Activated T-cell treated with anti-CD3 and anti-CD28 coated beads for 48 hours (primary cell): ENCODE data around the gene NAA60.

ENCODE experiments used
- DNase-seq: peaks from one replicate; pipeline ENCODE4 v3.0.0-alpha.2; 2020; ENCODE audit warnings: low read depth

Gene NAA60

GRCh38 chr16:3511286-3512180, 68.1 kb downstream of the NAA60 start:
- no peak for DNase-seq

GRCh38 chr16:3513892-3514583, 70.6 kb downstream of the NAA60 start:
- DNase-seq: no peak

- DNase-seq: no peak
Observed at GRCh38 chr16:3514621-3515020, 71.1 kb downstream of the NAA60 start.

DNA sequence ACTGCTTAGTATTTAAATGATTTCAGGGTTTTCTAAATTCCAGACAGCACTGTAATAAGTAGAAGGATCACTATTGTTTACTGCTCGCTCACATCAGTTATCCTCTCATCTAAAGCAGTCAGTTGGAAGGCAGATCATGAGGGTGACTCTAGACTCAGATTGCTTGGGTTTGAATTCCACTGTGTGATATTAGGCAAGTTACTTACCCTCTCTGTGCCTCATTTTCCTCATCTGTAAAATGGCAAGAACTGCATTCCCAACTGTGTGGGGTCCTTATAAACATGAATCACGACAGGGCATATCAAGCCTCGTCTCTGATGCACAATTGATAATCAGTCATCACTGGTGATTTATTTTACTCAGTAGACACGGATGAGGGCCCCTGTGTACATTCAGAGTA, 72.4 kb downstream of the NAA60 start:
- DNase-seq: no peak

GRCh38 chr16:3518292-3518985, 75.0 kb downstream of the NAA60 start:
- DNase-seq: no peak

DNA sequence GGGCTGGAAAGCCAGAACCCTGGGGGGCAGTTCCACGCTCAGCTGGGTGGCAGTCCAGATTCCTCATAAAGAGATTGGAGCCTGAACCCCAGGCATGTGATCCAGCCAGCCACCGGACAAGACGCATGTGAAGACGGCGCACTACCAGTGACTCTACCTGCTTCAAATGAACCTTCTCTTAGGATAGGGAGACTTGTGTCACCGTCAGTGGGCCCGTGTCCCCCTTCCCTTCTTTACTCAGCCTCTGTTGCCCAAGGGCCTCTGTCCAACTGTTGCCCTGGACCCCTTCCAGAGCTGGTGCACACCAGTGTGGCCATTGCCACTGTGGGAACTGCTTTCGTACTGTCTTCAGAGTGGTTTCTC, 75.5 kb downstream of the NAA60 start:
- no peak for DNase-seq

DNA sequence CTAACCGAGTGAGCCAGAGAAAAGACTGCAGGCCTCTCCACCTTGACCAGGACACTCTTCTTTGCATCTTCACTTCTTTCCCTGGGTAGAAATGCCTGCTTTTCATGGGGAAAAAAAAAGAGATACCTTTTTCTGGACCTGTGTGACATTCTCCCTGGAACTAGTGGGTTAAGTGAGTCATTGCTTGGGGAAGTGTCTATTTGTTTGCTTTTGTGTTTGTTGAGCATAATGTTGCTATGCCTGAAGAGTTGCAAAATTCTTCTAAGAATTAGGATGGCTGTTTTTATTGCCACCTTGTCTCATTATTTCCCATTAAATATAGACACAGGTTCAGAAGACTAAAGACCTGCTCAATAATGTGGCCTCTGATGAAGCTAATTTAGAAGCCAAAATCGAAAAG, 76.1 kb downstream of the NAA60 start:
- DNase-seq: no peak

DNA sequence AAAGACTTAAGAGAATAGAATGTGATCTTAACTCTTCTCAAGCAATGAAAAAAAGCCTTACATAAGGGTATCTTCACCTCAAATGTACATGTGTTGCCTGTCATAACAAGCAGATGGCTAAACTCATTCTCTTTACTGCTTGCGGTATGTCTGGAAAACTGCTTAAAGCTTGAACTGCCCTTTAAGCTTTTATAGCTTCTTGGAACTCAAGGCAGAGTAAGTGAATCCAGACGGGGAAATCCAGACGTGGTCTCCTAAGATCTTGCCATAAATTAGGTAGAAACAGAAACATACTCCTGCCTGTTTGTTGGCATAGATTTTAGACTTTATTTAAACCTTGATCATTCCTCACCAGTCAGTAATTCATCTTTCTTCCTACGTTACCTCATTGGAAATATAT, 76.9 kb downstream of the NAA60 start:
- DNase-seq: no peak

- DNase-seq: no peak
Observed at GRCh38 chr16:3520841-3521240, 77.4 kb downstream of the NAA60 start.

DNA sequence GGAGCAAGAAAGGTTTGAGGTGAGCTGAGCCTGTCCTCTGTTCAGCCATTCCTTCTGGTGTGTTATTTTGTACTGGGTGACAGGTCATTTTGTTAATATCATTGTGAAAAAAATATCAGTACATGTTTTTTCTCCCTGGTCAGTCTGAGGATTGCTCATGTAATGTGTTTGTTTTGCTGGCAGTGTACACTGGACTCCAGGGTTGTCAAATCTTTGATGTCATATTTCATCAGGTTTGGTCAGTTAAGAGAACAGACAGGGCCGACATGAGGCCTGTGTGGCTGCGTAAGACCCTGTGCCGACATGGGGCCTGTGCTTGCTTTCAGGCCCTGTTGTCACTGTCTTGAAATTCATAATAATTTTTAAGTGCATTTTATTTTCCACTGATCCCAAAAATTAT, 79.8 kb downstream of the NAA60 start:
- DNase-seq: no peak

GRCh38 chr16:3525951-3526350, 82.5 kb downstream of the NAA60 start:
- no peak for DNase-seq

GRCh38 chr16:3527216-3527829, 83.8 kb downstream of the NAA60 start:
- peak; percentile 48 for DNase-seq

- DNase-seq: no peak
Observed at GRCh38 chr16:3528406-3528805, 84.9 kb downstream of the NAA60 start.

GRCh38 chr16:3529175-3529574, 85.7 kb downstream of the NAA60 start:
- no peak for DNase-seq

GRCh38 chr16:3530371-3530914, 87.0 kb downstream of the NAA60 start:
- DNase-seq: no peak

DNA sequence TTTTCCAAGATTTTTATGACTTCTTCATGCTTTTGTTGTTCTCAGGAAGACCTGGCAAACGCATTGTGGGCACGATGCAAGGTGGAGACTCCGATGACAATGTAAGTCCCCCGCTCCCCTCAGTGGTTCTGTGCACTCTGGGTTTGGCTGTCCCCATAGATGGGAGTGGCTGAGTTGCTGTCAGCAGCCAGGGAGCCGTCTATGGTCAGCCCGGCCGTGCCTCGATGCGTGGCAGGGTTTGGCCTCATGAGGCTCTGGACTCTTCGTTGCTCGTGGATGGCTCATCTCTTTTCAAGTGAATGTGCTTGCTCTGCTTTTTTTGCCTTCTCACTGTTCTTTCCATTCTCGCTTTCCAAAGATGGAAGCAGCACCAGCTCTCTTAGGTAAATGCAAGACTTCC, 89.3 kb downstream of the NAA60 start:
- DNase-seq: no peak

DNA sequence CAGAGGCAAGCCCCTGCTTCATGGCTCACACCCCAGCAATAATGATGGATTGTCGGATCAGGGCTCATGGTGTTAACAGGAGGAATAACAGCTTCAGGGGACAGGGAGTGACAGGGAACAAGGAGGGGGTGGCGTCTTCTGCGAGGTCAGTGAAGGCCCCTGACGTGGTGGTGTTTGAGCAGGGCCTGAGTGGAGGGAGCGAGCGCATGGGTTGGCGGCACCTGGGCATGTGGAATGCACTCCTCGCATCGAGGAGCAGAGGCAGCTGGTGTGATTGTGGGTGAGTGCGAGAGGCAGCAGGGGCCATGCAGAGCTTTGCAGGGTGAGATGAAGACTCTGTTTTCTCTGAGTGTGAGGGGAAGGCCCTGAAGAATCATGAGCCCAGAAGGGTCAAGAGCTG, 90.6 kb downstream of the NAA60 start:
- DNase-seq: no peak

- no peak for DNase-seq
Observed at GRCh38 chr16:3536271-3536731, 92.8 kb downstream of the NAA60 start.
